GM19035 (cell line): ENCODE data around the gene CBL.

Experiments
- ATAC-seq: cut with Tn5 transposase; IDR thresholded peaks from one replicate; pipeline ENCODE4 v1.9.1; 2021; ENCODE audit not compliant: unreplicated experiment

CBL gene

DNA sequence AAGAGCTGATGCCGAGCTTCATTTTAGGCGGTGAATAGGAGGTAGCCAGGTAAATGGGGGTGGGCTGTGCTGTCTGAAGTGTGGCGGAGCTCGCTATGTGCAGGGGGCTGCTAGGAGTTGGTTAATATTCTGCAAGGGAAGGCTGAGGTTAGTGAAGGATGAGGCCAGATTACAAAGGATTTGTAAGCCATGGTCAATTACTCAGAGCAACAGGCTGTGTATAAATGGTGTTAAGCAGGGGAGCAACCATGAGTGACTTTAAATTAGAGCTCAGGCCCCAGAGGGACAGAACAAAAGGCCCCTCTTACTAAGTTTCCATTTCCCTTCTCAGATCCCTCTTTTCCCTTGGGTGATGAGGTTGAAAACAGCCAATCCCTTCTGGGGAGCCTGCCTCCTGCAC is 118.0 kb downstream of the CBL start:
- no peak for ATAC-seq

DNA sequence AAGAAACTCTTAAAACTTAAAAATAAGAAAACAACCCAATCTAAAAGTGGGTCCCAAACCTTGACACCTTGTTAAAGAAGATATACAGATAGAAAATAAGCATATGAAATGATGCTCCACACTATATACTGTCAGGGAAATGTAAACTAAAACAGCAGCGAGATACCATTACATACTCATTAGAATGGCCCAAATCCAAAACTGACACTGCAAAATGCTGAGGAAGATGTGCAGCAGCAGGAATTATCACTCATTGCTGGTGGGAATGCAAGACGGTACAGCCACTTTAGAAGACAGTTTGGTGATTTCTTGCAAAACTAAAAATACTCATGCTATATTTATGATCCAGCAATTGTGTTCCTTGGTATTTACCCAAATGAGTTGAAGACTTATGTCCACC is 123.2 kb downstream of the CBL start:
- ATAC-seq = no peak

DNA sequence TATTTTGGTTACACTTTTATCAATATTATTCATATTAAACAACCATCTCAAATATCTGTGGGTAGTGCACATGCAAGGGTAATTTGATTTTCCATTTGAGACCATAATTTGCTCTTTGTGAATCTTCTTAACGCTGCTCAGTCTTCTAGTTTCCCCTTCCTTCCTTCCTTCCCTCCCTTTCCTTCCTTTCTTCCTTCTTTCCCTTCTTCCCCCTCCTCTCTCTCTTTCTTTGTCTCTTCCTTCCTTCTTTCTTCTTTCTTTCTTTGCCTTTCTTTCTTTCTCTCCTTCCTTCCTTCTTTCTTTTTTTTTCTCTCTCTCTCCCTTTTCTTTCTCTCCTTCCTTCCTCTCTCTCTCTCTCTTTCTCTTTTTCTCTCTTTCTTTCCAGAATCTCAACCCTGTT is 124.1 kb downstream of the CBL start:
- no peak for ATAC-seq

DNA sequence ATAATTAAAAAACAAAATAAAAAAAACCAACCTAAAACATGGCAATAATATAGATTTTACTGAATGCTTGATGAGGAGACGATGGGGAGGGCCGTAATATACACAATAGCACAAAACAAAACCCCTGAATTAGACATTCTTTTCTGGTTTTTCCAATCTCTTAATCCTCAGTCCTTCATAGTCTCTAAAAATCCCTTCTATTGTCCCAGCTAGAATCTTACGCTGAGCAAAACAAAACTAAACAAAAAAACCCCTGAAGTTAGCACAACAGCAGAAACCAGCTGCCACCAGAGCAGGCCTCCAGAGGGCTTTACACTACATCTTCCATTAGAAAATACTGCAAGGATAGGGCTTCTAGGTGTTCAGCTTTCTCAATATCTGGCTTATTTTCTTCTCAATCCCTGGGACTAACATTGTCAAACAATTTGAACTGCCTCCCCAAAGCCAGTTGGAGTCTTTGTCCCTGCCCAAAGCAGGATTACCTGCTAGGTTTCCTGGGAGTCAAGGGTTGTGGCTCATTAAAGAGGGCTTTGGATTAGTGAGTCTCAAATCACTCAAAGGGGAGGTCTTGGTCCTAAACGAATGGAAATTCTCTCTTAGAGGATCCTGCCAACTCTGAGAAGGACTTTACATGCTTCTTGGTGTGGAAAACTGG is 126.1 kb downstream of the CBL start:
- ATAC-seq = no peak

DNA sequence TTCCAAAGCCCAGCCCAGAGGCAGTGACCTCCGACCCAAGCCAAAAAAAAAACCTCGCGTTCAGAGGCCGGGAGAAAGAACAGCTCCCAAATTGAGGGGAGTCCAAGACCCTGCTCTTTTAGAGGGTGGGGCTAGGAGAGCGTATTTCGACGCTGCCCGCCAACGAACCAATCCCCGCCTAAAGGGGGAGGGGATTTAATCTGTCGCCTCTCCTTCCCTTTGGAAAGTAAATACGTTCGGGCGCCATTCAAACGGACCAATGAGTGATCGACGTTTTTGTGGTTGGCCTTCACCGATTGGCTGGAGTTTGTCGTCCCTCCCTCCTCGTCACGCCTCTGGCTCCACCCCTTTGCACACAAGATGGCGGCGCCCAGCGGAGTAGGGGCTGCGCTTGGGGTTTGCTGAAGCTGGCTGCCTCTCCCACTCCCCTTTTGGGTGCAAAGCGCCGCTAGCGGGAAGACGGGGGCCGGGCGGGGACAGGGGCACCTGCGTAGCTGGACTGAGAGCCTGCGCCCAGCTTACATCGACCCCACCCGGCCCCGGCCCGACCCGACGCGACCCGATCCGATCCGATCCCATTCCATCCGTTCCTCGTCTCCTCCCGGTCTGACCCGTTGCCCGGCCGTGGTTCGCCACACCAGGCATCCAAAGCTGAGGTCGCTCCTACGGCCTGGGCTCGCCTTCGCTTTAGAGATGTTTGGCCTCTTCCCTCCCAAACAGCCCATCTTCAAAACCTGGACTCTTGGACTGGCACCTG is 128.2 kb downstream of the CBL start, which contains the start of gene RNF26:
RNF26 (plus strand) TSS at position 354 of the 757 bp plus-strand sequence. CDS start 596 bp downstream, outside the sequence.
- peak; percentile 91 for ATAC-seq

DNA sequence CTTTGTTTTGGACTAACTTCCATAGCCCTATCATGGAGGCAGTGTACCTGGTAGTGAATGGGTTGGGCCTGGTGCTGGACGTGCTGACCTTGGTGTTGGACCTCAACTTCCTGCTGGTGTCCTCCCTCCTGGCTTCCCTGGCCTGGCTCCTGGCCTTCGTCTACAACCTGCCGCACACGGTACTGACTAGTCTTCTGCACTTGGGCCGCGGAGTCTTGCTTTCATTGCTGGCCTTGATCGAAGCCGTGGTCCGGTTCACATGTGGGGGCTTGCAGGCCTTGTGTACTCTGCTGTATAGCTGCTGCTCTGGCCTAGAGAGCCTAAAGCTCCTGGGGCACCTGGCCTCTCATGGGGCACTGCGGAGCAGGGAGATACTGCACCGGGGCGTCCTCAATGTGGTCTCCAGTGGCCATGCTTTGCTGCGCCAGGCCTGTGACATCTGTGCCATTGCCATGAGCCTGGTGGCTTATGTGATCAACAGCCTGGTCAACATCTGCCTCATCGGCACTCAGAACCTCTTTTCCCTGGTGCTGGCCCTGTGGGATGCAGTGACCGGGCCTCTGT is 129.0 kb downstream of the CBL start:
- ATAC-seq = no peak

DNA sequence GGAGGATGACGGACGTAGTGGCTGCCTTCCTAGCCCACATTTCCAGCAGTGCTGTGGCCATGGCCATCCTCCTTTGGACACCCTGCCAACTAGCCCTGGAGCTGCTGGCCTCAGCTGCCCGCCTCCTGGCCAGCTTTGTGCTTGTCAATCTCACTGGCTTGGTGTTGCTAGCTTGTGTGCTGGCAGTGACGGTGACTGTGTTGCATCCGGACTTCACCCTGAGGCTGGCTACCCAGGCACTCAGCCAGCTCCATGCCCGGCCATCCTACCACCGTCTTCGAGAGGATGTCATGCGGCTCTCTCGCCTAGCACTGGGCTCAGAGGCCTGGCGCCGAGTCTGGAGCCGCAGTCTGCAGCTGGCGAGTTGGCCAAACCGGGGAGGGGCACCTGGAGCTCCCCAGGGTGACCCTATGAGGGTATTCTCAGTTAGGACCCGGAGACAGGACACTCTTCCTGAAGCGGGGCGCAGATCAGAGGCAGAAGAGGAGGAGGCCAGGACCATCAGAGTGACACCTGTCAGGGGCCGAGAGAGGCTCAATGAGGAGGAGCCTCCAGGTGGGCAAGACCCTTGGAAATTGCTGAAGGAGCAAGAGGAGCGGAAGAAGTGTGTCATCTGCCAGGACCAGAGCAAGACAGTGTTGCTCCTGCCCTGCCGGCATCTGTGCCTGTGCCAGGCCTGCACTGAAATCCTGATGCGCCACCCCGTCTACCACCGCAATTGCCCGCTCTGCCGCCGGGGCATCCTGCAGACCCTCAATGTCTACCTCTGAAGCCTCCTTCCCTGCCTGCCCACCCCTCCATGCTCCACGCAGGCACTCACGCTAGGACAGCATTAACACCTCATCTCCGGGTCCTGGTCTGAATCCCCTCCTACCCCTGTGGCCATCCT is 129.8 kb downstream of the CBL start:
- ATAC-seq = no peak

DNA sequence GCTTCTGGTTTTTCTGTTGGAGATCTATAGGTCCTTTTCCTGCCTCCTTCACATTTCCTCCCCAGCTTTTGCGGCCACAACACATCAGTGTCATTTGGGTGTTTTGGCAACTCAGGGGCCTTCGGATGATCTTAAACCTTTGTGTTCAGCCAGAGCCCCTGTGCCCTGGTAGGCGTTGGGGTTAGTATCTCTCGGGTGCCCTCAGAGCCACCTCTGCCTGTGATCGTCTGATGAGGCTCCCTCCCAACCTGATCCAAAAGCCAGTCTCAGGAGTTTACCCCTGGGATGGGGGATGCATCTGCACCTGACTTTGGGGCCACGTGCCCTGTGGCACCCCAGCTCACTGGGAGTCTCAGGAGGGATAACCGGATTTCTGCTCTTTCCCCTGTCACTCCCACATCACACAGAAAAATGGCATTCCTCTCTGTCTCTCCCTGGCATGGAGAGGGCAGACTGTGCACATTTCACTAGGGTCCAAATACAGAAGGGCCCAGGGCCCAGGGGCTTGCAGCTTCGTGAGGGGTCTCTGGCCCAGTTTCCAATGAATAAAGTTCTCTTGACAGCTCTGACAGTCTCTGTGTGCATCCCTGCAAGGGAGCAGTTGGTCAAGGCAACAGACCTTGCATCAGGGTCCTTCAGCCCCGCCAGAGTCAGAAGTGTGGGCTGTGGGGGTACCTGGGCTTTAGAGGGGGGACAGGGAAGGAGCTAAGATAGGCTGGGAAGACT is 130.8 kb downstream of the CBL start:
- no peak for ATAC-seq

DNA sequence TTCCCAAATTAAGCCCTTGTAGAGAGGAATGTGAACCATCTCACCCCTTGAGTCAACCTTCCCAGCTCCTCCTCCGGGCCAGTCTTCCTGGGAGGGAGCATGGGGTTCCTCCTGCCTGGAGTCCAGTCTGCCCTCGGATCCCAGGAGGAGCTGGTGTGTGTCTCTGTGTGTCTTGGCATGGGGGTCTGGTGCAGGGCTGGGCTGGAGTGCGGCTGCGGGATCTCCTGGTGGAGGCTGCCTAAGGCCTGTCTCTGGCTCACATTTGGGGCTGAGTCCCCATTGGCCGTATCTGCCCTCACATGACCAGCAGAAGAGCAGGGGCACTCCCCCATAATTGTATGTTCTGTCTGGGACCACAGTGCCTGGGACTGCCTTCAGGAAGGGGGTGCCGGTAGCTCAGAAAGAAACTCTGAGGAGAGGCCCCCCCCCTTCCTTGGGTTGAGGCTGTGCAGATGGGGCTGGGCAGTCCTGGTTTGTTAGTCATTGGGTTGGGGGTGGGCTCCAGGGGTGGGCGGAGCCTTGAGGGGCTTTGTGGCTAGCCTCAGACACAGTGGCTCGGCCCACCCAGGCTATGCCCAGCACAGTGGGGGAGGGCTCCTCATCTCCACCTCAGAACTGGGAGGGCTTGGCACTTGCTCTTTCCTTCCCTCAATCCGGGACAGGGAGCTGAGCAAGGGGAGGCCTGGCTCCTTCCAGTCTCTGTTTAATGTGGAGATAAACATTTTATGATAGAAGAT is 131.6 kb downstream of the CBL start:
- ATAC-seq = no peak

DNA sequence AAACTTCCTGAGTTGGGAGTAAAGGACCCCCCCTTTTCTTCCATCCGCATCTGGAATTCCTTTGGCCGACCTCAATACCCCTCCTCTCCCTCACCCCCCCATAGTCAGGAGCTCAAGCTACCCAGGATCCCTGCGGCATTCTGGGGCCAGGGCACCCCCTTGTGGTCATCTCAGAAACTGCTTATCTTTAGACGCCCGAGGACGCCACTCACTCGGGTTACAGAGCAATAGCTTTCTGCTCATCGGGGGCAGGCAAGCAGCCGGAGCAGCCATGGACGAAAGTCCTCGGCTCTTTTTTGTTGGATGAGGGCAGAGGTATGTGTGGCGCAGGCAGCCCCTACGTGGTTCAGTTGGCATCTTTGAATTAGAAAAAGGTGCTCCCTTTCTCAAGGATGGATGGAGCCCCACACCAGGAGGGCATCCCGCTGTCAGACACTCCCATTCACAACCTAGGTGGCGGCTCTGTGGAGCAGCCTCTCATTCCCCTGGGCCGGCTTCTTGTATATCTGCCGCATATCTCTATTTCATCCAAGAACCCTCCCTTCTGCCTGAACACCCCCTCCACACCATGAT is 132.3 kb downstream of the CBL start:
- ATAC-seq = no peak

DNA sequence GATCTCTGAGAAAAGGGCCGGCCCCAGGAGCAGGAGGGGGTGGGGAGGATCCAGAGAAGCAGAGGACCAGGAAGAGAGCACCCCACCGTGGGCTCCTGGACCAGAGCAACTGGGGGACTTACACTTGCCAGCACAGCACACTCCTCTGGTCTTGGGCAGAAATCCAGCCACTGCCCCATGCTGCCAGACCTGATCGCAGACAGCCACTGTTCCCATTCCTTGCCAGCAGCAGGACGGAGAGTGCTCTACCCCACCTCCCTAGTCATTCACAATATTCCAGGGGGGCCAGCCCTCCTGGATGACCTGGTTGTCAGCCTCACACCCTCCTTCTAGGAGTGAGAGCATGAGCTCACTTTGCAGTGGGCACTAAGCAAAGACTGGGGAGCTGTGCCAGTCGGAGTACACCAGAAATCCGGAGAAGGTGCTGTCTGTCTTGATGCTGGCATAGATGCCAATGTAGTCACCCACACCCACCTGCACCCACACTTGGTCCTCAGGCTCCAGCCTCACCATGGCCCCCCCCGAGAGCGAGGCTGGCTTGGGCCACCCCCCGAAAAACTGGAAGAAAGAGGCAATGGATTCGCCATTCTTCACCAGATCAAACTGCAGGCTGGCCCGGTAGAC is 132.9 kb downstream of the CBL start:
- ATAC-seq = no peak

DNA sequence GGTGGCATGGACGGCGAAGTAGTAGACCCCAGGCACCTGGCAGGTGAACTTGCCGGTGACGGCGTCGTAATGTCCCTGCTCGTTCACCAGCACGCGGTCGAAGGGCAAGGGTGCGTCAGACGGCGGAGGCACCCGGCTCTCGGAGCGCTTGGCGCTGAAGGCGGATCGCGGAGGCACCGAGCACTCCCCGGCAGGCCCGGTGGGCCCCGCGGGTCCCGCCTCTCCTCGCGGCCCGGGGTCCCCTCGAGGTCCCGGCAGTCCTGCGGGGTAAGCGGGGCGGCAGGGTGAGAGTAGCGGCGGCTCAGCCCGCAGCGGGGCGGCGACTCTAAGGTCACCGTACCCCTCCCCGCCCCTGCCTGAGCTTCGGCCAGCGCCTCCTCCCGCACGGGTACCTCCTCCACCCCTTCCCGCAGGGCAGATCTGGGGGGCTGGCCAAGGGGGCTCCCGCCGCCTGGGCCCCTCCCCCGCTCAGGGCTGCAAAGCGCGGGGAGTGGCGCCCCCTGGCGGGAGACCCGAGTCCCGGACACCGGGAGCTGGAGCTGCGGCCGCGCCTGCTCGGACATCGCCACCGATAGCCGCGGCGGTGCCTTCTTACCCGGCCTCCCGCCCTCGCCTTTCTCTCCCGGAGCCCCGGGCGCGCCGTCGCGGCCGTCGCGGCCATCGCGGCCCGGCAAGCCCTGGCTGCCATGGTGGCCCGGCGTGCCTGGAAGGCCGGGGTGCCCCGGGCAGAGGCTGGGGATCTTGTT is 133.6 kb downstream of the CBL start:
- no peak for ATAC-seq

DNA sequence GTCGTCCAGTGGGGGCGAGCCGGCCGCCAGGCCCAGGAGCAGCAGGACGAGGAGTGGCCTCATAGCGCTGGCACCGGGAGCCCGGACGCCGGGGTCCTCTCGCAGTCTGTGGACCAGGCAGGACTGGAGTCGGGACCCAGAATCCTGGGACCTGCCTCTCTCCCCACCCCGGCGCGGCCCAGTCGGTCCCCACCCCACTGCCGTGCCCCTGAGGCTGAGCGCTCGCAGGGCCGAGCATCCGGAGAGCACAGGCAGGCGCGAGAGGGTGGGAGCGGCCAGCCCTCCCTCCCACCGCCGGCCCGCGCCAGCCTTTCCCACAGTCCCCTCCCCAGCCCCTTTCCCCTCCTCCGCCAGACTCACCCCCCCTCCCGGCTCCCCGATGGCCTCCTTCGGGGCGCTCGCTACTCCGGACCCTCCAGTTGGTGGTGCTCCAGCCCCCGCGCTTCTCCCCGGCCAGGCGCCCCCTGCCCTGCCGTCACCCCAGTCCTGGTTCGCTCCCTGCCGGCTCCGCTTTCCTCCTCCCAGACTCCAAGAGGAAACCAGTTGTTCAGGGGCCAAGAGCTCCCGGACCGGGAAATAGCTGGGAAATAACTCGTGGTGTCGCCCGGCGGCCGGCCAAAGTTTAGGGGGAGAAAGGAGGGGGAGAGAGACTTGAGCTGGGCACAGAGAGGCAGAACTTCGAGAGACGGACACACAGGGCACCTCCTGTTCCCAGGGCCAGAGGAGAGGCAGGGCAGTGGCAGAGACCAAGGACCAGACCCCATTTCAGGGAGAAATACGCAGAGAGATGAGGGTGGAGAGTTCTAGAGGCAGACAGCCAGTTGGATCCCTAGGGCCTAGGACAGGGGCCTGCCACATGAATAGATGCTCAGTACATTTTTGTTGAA is 134.4 kb downstream of the CBL start, which contains the start of gene C1QTNF5:
C1QTNF5 (minus strand) TSS at position 549 of the 887 bp plus-strand sequence; CDS start at position 63, 486 bp downstream.
- no peak for ATAC-seq

DNA sequence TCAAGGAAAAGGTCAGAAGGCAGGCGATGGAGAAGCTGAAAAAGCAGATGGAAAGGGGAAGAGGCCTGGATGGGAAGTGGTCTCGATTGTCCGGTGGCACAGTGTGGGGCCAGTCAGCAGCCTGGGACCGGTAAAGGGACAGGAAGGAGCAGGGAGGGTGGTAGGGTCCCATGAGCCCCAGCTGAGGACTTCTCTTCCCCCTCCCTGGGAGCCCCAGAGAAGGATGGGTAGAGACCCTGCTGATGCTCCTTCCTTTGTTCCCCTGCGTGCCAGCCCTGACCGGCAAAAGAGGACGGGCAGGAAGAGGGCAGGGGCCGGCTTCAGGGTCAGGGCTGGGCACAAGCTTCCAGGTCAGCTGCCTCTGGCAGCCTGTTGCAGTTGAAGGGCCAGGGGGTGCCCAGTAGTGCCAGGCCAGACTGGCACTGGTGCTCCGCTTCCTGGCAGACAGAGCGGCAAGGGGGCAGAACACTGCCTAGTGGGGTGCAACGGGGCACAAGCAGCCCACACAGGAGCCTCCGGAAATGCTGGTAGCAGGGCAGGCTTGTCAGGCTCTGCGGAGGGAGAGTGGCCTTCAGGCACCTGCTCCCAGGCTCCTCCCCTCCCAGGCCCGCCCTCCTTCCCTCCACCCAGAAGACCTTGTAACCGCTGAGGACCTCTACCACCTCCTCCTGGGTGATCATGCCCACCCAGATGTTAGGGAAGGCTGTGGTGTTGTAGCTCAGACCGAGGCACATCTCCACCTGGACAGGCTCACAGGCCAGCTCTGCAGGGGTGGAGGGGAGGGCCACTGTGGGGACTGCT is 135.3 kb downstream of the CBL start:
- no peak for ATAC-seq

DNA sequence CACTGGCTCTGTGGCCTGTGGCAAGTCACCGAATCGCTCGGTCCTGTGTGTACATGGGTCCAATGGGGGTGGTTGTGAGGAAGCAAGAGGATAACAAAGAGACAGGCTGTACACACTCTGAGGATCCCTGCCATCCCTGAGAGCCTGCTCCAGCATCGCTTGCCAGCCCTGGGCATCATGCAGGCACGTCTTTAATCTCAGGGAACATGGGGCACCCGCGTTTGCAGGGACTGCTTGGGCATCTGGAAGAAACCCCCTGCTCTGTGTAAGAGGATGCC is 135.8 kb downstream of the CBL start:
- no peak for ATAC-seq

DNA sequence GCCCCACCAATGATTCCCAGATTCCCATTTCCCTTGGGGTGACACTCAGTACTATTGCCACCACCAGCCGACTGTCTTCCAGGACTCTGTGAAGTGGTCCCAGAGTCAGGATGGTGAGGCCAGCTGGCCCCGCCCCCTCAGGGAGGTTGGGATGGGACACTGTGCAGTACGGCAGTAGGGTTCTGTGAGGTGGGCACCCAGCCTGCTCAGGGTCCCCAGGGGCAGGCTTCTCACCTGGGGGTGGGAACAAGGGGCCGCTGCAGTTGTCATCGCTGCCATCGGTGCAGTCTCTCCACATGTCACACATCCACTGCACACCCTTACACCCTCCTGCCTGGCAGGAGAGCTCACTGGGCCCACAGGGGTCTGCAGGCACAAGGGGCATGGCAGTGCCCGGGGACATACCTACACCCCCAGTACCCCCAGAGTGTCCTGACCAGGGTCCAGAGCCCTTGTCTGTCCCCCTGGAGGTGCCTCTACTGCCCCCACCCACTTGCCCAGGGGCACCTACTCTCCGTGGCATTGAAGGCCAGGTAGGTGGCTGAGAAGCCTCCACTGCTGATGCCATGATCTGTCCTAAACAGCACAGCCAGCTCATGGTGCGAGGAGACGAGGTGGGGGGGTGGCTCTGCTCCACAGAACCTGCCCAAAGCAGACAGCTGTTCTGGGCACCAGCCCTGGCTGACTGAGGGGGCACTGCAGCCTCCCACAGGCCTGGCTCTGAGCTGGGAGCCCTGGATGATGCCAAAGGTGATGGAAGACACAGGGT is 136.4 kb downstream of the CBL start:
- ATAC-seq = no peak
